Lower lobe of right lung (tissue), 2 donors: ENCODE data around the gene ARID1B. TPM values are rescaled to one million over a fixed set of nuclear protein-coding genes. Genes with fewer than 3 reads are reported as not detected.
A peak's percentile ranks its signal among the peaks of the same experiment; 100 is the strongest.

ENCODE experiments used
- ATAC-seq, 2 donors: fragments of 200-7000 bp; cut with Tn5 transposase; one replicate each; pipeline ENCODE4 v1.9.1; 2020 to 2022; ENCODE audit warnings: mild to moderate bottlenecking in 2 of 2, moderate library complexity in 2 of 2
- DNase-seq: peaks from one replicate; pipeline ENCODE4 v3.0.0-alpha.2; 2020
- H3K27ac ChIP-seq: fragments of 200-600 bp; one replicate; pipeline ENCODE4 v1.8.0; 2022
- H3K27me3 ChIP-seq: fragments of 200-600 bp; one replicate; pipeline ENCODE4 v1.8.0; 2022; ENCODE audit warnings: low read depth
- H3K36me3 ChIP-seq: fragments of 200-600 bp; one replicate; pipeline ENCODE4 v1.8.0; 2022; ENCODE audit warnings: mild to moderate bottlenecking
- H3K4me1 ChIP-seq: fragments of 200-600 bp; one replicate; pipeline ENCODE4 v1.8.0; 2022
- H3K4me3 ChIP-seq: fragments of 200-600 bp; one replicate; pipeline ENCODE4 v1.8.0; 2022; ENCODE audit warnings: mild to moderate bottlenecking
- H3K9me3 ChIP-seq: fragments of 200-600 bp; one replicate; pipeline ENCODE4 v1.8.0; 2022
- intact Hi-C: fragments of 100-400 bp; cut with DNase I; formaldehyde crosslinking; loops from one replicate; pipeline ENCODE4 v1.11.0; 2022
- total RNA-seq: library from RNA; stranded (reverse); fragmentation: NEBNext Ultra II Directional; extraction: Animal tissue kit (Norgen Biotek cat#: 25700); gene quantifications from one replicate; pipeline ENCODE4 v1.2.1, GENCODE V29; 2021
- TF ChIP-seq, protein P1 (sequence below): fragments of 200-600 bp; IDR thresholded peaks from one replicate; pipeline ENCODE4 v1.8.0; 2022; ENCODE audit warnings: antibody characterized with exemption, mild to moderate bottlenecking
- donor health status: DM: no; HTN: yes; CAD: no; lungs with severe emphysema.

Gene ARID1B
- total RNA-seq, 1 donor from 2014 or later = 95.5 TPM

- Histone ChIP-seq H3K4me3 (no peak overlapping the region), H3K27ac (no peak overlapping the region), H3K9me3 (no peaks in the 10 kb centered on the region), H3K27me3 (no peaks in the 10 kb centered on the region), H3K4me1 (no peaks in the 10 kb centered on the region), H3K36me3 (no peaks in the 10 kb centered on the region)
- TF ChIP-seq, protein P1, sequence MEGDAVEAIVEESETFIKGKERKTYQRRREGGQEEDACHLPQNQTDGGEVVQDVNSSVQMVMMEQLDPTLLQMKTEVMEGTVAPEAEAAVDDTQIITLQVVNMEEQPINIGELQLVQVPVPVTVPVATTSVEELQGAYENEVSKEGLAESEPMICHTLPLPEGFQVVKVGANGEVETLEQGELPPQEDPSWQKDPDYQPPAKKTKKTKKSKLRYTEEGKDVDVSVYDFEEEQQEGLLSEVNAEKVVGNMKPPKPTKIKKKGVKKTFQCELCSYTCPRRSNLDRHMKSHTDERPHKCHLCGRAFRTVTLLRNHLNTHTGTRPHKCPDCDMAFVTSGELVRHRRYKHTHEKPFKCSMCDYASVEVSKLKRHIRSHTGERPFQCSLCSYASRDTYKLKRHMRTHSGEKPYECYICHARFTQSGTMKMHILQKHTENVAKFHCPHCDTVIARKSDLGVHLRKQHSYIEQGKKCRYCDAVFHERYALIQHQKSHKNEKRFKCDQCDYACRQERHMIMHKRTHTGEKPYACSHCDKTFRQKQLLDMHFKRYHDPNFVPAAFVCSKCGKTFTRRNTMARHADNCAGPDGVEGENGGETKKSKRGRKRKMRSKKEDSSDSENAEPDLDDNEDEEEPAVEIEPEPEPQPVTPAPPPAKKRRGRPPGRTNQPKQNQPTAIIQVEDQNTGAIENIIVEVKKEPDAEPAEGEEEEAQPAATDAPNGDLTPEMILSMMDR = no peak
- no peak for ATAC-seq
- intact Hi-C loops = no loop called here
- DNase-seq = no peak
These were observed 467.6 kb downstream of the ARID1B start for GRCh38 chr6:157244780-157245179.

DNA sequence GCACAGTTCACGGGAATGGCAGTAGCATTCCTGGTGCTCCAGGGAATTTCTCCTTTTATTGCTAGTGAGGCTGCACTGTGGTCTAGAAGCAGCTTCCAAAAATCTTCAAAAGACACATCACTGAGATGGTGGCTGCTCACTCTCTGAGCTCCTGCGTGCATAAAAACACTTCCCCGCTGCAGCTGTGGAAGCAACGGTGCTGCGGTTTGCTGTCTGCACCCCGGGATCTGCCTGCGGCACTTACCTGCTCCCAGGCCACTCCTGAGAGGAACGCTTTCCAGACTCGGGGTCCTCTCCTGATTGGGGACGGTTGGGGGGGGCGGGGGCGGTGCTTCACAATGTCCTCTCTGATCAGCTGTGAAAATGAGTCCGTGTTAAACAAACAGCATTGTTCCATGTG lies 468.3 kb downstream of the ARID1B start:
- H3K4me3 ChIP-seq = no peak overlapping the region
- DNase-seq (no peak), ATAC-seq (no peak)
- no peaks in the 10 kb centered on the region for H3K27me3 ChIP-seq
- H3K36me3 ChIP-seq = no peaks in the 10 kb centered on the region
- TF ChIP-seq, protein P1 = no peak
- no peaks in the 10 kb centered on the region for H3K4me1 ChIP-seq
- H3K9me3 ChIP-seq = no peaks in the 10 kb centered on the region
- intact Hi-C loops = no loop called here
- no peak overlapping the region for H3K27ac ChIP-seq

- Histone ChIP-seq H3K27ac (no peak overlapping the region), H3K4me3 (no peak overlapping the region), H3K4me1 (no peaks in the 10 kb centered on the region), H3K9me3 (no peaks in the 10 kb centered on the region), H3K27me3 (no peaks in the 10 kb centered on the region), H3K36me3 (no peaks in the 10 kb centered on the region)
- TF ChIP-seq, protein P1 = no peak
- ATAC-seq (peak in 1 of 2 donors; percentile 36), DNase-seq (no peak)
- intact Hi-C loops = no loop called here
These were observed 469.0 kb downstream of the ARID1B start for GRCh38 chr6:157246048-157246630.

DNA sequence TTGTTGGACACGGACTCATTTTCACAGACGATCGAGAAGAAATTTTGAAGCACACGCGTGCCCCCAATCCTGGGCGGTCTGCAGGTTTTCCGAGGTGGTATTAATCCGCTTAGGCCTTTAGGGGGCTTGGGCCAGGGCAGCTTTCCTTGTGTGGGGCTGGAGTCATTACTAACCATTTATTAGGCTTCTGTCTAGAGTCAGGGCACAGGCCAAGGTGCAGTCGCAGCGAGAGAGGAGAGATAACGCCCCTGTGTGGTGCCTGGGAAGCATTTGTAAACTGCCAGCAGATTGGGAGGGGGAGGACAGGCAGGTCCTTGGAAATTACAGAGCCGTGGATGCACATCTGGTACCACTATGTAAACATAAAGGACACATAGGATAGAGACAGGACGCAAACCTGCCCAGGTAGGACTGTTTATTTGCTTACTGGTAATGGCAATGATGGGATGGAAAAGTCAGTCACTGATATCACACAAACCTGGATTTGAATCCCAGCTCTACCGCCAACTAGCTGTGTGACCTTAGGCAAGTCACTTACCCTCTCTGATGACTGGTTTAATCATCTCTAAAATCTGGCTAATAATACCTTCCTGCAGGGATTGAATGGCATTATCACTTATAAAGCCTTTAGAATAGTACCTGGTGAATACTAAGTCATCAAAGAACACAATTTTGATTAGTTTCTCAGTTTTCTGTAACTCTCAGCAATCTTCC lies 469.8 kb downstream of the ARID1B start:
- intact Hi-C loops = no loop called here
- DNase-seq = no peak
- Histone ChIP-seq H3K4me1 (no peaks in the 10 kb centered on the region), H3K27ac (no peak overlapping the region), H3K4me3 (no peak overlapping the region), H3K9me3 (no peaks in the 10 kb centered on the region), H3K27me3 (no peaks in the 10 kb centered on the region), H3K36me3 (no peaks in the 10 kb centered on the region)
- no peak for ATAC-seq
- TF ChIP-seq, protein P1 = no peak

GRCh38 chr6:157248264-157248663 lies 471.1 kb downstream of the ARID1B start:
- no peaks in the 10 kb centered on the region for H3K27me3 ChIP-seq
- ATAC-seq (no peak), DNase-seq (no peak)
- no peaks in the 10 kb centered on the region for H3K4me1 ChIP-seq
- H3K36me3 ChIP-seq = no peaks in the 10 kb centered on the region
- intact Hi-C loops = no loop called here
- no peak overlapping the region for H3K27ac ChIP-seq
- TF ChIP-seq, protein P1 = no peak
- H3K9me3 ChIP-seq = no peaks in the 10 kb centered on the region
- no peak overlapping the region for H3K4me3 ChIP-seq
